Stromal cell of bone marrow (primary cell): ENCODE data around the gene GREB1L.
"Not testable (repeated sequence)": the region's sequence is repeated elsewhere in the genome, so short reads cannot be mapped to it uniquely, and the experiment has no call there.

Experiments
- DNase-seq: peaks from one replicate; pipeline ENCODE4 v3.0.0-alpha.2; 2012; ENCODE audit warnings: low read depth

GREB1L gene

GRCh38 chr18:21264651-21265050 lies 22.6 kb downstream of the GREB1L start:
- peak; percentile 20 for DNase-seq

GRCh38 chr18:21265971-21266673 lies 24.1 kb downstream of the GREB1L start:
- DNase-seq = no peak

DNA sequence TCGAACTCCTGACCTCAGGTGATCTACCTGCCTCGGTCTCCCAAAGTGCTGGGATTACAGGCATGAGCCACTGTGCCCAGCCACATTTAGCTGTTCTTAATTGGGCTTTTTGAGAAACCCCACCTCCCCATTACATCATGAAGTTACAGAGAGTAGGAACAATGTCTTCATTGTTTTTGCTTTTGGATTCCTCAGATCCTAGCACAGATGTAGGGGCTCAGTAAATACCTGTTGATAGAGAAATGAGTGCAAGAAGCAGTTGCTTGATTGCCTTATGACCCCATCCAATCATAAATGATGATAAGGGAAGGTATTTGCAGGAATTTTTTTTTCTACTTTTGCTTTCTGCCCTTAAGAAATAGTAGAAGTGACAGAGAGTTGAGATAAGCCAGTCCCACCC lies 25.4 kb downstream of the GREB1L start:
- DNase-seq = no peak

- DNase-seq = no peak
These were observed 27.3 kb downstream of the GREB1L start for GRCh38 chr18:21269349-21269748.

DNA sequence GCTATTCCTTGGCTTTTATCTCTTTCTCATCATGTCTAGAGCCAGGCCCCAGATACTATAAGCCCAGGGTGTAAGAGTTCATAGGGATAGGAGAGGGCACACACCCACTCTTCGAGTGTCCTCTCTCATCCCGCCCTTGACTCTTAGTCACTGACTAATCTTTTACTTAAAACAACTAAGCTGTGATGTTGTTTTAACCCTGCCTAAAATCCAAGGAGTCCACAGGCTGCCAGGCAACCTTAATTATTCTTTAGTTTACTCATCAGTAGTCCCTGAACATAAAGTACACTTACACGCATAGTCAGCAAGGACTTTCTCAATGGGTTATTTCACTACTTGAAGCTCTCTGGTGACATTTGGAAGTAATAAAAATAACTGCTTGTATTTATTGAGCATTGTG lies 28.4 kb downstream of the GREB1L start:
- peak; percentile 65 for DNase-seq

- no peak for DNase-seq
These were observed 30.1 kb downstream of the GREB1L start for GRCh38 chr18:21272016-21272579.

- DNase-seq = no peak
These were observed 31.5 kb downstream of the GREB1L start for GRCh38 chr18:21273568-21273967.

DNA sequence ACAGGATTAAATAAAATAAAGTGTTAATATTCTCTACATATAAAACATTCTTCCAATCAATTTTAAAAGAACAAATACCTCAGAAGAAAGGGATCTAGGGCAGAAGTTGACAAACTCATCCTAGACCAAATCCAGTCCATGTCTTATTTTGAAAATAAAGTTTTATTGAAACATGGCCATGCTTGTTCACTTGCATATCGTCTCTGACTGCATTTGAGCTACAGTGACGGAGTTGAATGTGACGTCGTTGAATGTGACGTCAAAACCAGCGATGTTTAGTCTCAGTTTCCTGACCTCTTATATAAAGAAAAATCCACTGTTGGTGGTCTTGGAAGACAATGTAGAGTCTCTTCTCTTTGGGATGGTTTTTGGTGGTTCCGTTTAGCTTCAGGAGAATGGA lies 33.6 kb downstream of the GREB1L start:
- no peak for DNase-seq

DNA sequence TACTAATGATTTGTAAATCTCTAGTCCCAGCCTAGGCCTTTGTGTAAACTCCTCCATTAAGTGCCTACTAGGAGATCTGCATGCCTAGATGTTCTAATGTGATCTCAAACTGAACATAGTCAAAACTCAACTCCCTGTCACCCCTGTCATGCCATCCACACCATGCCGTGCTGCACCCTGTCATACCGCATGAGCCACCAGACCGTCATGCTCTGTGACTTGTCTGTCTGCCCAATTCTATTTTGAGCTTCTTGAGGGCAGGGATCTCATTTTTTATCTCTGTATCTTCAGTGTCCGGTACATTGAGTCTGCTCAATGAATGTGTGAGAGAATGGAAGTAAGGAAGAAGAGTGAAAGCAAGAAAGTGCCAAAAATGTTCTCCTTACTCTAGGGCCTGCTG lies 35.5 kb downstream of the GREB1L start:
- DNase-seq = no peak

GRCh38 chr18:21278218-21278617 lies 36.2 kb downstream of the GREB1L start:
- not testable (repeated sequence) for DNase-seq

- no peak for DNase-seq
These were observed 39.6 kb downstream of the GREB1L start for GRCh38 chr18:21281603-21282002.

GRCh38 chr18:21284540-21284939 lies 42.5 kb downstream of the GREB1L start:
- DNase-seq = no peak

GRCh38 chr18:21289827-21290226 lies 47.8 kb downstream of the GREB1L start:
- DNase-seq = no peak

GRCh38 chr18:21291106-21291505 lies 49.1 kb downstream of the GREB1L start:
- DNase-seq = no peak

DNA sequence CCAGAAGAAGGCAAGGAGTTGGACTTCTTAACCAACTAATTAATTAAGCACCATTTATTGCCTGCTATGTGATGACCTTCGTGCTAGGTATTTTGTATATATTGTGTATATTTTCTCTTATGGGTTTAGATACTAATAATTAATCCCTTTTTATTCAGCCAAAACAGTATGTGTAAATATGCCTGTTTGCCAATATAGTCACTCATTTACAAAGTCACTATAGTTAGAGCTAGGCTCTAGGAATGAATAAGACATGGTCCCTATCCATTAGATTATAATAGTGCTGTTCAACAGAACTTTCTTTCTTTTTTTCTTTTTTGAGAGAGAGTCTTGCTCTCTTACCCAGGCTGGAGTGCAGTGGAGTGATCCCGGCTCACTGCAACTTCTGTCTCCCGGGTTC lies 51.4 kb downstream of the GREB1L start:
- DNase-seq = no peak

DNA sequence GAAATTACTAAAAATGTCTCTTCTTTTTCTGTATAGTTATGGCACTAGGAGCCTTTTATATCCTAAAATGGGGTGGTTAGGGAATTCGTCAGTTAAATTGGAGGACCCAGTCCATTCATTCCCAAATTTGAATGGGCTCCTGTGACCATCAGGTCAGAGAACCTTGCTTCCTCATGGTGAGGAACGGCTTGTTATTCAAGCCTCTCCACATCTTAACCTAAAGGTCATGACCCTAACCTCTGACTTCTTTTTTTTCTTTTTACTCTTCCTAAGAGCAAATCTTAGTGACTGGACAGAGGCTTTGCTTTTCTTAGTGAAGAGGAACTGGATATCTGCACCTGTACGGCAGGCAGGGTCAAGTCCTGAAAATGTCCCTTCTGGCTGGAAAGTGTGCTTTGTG lies 53.1 kb downstream of the GREB1L start:
- DNase-seq = no peak

GRCh38 chr18:21296045-21296444 lies 54.0 kb downstream of the GREB1L start:
- DNase-seq = no peak

GRCh38 chr18:21298351-21298750 lies 56.3 kb downstream of the GREB1L start:
- DNase-seq = no peak

DNA sequence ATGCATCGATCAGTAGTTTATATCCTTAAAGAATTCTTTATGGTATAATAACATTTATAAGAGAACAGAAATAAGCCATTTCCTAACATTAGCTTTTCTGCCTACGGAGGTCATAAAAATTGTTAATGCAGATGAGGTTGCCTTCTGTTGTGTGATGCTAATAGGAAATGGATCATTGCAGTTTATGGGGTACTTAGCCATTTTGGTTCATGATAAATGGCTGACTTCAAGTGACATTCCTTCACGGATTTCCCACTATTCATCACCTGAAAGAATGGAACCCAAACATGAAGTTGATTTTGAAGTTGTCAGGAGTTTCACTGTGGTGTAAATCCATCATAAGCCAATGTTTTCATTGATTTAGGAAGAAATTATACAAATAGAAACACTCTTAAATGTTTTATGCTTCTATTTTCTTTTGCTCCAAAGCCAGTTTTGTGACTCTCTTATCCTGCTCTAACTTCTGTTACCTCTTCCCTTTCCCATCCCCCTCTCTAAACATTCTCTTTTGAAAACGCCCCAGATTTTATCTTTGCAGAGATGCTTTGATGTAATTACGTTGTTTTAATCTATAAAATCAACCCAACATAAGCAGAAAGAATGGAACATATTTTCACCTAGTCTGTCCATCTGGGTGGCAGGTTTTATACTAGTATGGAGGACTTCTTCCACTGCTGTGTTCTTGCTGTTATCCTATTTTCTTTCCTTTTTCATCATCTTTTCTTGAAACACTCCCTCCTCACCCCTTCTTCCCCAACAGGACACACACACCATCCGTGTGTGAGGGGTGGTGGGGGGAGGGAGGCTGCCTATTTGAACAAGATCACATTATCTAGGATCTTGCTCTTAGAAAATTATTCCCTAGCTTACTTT lies 58.2 kb downstream of the GREB1L start:
- DNase-seq = no peak

- DNase-seq = no peak
These were observed 58.8 kb downstream of the GREB1L start for GRCh38 chr18:21300908-21301200.

GRCh38 chr18:21303445-21303844 lies 61.4 kb downstream of the GREB1L start:
- no peak for DNase-seq

- no peak for DNase-seq
These were observed 61.9 kb downstream of the GREB1L start for GRCh38 chr18:21303895-21304294.

GRCh38 chr18:21305621-21306020 lies 63.6 kb downstream of the GREB1L start:
- no peak for DNase-seq
